Measurements from ENCODE around the gene C3orf20. TPM values are rescaled to one million over a fixed set of nuclear protein-coding genes. Genes with fewer than 3 reads are reported as not detected.

C3orf20 gene
- under 0.01 and 0.07 TPM in 2 replicates for total RNA-seq

DNA sequence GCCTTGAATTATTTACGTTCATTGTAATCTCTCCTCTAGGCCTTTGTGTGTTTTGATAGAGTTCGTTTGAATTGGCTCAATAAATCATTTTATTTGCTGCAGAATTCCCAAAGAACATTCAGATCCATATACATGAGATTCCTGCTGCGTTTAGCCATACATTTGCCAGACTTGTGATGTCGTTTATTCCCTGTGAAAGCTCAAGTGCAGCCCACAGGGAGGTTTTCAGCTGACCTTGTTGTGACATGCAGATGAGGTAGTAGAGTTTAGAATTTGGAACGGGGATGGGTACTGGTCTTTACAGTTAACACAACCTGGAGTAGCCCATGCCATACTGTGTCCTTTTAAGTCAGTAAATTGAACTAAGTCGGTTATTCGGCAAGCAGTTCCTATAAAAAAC lies at the start of gene C3orf20:
C3orf20 (plus strand) TSS at position 301 of the 400 bp plus-strand sequence. CDS start 7,573 bp downstream, outside the sequence.

DNA sequence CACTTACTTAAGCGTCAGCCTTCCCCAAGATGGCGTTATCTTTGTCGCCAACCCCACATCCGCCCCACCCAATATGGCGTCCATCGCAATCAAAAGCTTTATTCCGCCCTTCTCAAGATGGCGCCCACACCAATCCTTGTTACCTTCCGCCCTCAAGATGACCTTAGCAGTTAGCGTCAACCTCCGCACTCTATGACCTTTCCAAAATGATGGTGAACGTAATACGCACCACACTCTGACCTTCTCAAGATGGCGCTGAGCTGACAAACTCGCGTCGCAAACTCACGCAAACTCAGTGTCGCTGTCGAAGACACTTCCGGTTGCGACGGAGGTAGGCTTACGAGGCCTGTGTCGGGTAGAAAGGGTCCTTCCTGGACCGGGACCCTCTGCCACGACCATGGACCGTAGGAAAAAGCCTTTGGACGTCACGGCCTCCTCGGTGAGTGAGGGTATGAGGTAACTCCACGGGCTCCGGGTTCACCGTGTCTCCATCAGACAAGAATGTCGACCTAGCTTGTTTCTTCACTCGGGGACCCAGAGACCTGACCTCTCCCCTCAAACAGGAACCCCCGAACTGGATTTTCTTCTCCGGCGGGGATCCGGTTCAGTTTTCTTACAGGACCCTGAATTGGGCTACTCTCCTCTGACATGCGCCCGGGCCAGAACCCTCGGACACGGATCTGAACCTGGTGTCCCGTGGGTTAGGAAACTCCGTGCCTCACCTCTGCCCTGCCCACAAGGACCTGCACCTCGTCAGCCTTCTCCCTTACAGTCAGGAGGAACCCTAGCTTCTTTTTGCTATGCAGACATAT lies 23.3 kb upstream of the C3orf20 start, which contains the start of gene CCDC174:
CCDC174 (plus strand) TSS at position 323 of the 812 bp plus-strand sequence; CDS start at position 398, 75 bp downstream.

DNA sequence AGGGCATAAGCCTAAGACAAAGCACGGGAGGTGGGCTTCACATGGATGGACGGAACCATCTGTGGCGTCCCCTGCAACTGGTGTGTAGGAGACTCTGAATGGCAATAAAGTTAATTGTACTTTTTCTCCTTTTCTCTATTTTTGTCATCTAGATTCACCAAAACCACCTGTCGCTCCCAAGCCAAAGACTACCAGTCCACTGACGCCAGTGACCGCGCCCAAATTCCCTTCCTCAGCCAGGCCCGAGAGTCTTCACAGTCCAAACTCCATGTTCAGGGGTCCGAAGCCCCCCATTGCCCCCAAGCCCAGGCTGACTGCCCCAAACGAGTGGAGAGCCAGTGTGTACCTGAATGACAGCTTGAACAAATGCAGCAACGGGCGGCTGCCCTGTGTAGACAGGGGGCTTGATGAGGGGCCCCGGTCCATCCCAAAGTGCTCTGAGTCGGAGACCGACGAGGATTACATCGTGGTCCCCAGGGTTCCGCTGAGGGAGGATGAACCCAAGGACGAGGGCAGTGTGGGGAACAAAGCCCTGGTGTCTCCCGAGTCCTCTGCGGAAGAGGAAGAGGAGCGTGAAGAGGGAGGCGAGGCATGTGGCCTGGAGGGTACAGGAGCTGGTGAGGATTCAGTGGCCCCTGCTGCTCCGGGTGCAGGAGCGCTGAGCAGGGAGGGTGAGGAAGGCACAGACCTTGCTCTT lies 144.0 kb downstream of the C3orf20 start, which contains the start of gene FGD5:
FGD5 (plus strand) TSS at position 159 of the 697 bp plus-strand sequence; CDS start at position 269, 110 bp downstream.

Other genes with a start within 250 kb of the C3orf20 start
- 0.10 and 0.46 TPM in 2 replicates for gene GRIP2, start 134.8 kb upstream of the C3orf20 start, total RNA-seq
- gene CCDC174, start 23.4 kb upstream of the C3orf20 start, total RNA-seq, result 6.9 and 8.7 TPM in 2 replicates
- gene FGD5, start 143.8 kb downstream of the C3orf20 start, total RNA-seq, result 0.20 and 2.0 TPM in 2 replicates